ENCODE measurements around the gene OBSL1. TPM values are rescaled to one million over a fixed set of nuclear protein-coding genes. Genes with fewer than 3 reads are reported as not detected.
A peak's percentile ranks its signal among the peaks of the same experiment; 100 is the strongest.

OBSL1 gene
- total RNA-seq, 2 donors from 2014 or later: 9.9 to 13.2 TPM

- Histone ChIP-seq H3K36me3 (peaks cover 6% of the 10 kb centered on the region), H3K4me1 (no peaks in the 10 kb centered on the region), H3K9me3 (no peaks in the 10 kb centered on the region), H3K4me3 (no peak overlapping the region), H3K9ac (ENCODE audit: low read depth in 2 of 2, low read length in 2 of 2) (no peak overlapping the region), H3K27ac (no peak overlapping the region), H3K27me3 (no peaks in the 10 kb centered on the region)
- intact Hi-C loops (cut with DNase I): no loop called here
- no peak for TF ChIP-seq CTCF (IDR thresholded peaks at IDR 0.05)
- DNase-seq: no peak
Measured at GRCh38 chr2:219605607-219605954, 34.2 kb upstream of the OBSL1 start.

GRCh38 chr2:219603771-219604170, 32.4 kb upstream of the OBSL1 start:
- H3K4me1 ChIP-seq: no peaks in the 10 kb centered on the region
- no peak for DNase-seq
- no peak for TF ChIP-seq CTCF (IDR thresholded peaks at IDR 0.05)
- intact Hi-C loops (cut with DNase I): no loop called here
- no peaks in the 10 kb centered on the region for H3K9me3 ChIP-seq
- H3K4me3 ChIP-seq: no peak overlapping the region
- no peak overlapping the region for H3K27ac ChIP-seq
- no peak overlapping the region for H3K9ac ChIP-seq (ENCODE audit: low read depth in 2 of 2, low read length in 2 of 2)
- H3K27me3 ChIP-seq: no peaks in the 10 kb centered on the region
- peaks cover 6% of the 10 kb centered on the region for H3K36me3 ChIP-seq

GRCh38 chr2:219598308-219599078, 27.2 kb upstream of the OBSL1 start:
- TF ChIP-seq CTCF (IDR thresholded peaks at IDR 0.05): no peak
- intact Hi-C loops (cut with DNase I): no loop called here

GRCh38 chr2:219597552-219598307, 26.4 kb upstream of the OBSL1 start, which contains the start of gene STK11IP:
Gene STK11IP, plus strand, starts transcription at chr2:219597857. Its CDS starts 263 bp downstream, at chr2:219598120.
- no peaks in the 10 kb centered on the region for H3K36me3 ChIP-seq
- no peaks in the 10 kb centered on the region for H3K27me3 ChIP-seq
- H3K4me1 ChIP-seq: peaks cover 2% of the 10 kb centered on the region
- no peak for TF ChIP-seq CTCF (IDR thresholded peaks at IDR 0.05)
- intact Hi-C loops (cut with DNase I): no loop called here
- peak within 1 kb of the TSS; percentile 51 for H3K4me3 ChIP-seq
- no peaks in the 10 kb centered on the region for H3K9me3 ChIP-seq
- peak within 1 kb of the TSS; percentile 87 for H3K27ac ChIP-seq
- H3K9ac ChIP-seq (ENCODE audit: low read depth in 2 of 2, low read length in 2 of 2): peak within 1 kb of the TSS; percentile 45 to 73
- peak; percentile 98 for DNase-seq

More at GRCh38 chr2:219598308-219599078, 27.2 kb upstream of the OBSL1 start:
- DNase-seq: no peak
- peaks cover 2% of the 10 kb centered on the region for H3K4me1 ChIP-seq
- H3K36me3 ChIP-seq: no peaks in the 10 kb centered on the region
- peak overlapping the region; percentile 51 for H3K4me3 ChIP-seq
- H3K9ac ChIP-seq (ENCODE audit: low read depth in 2 of 2, low read length in 2 of 2): peak overlapping the region in 1 of 2 donors; percentile 73
- peak overlapping the region; percentile 87 for H3K27ac ChIP-seq
- no peaks in the 10 kb centered on the region for H3K9me3 ChIP-seq
- H3K27me3 ChIP-seq: no peaks in the 10 kb centered on the region

- peaks cover 2% of the 10 kb centered on the region for H3K4me1 ChIP-seq
- H3K27ac ChIP-seq: peak overlapping the region; percentile 87
- intact Hi-C loops (cut with DNase I): no loop called here
- DNase-seq: peak; percentile 21
- H3K9me3 ChIP-seq: no peaks in the 10 kb centered on the region
- H3K9ac ChIP-seq (ENCODE audit: low read depth in 2 of 2, low read length in 2 of 2): peak overlapping the region; percentile 45 to 73
- H3K36me3 ChIP-seq: no peaks in the 10 kb centered on the region
- H3K4me3 ChIP-seq: peak overlapping the region; percentile 51
- H3K27me3 ChIP-seq: no peaks in the 10 kb centered on the region
- TF ChIP-seq CTCF (IDR thresholded peaks at IDR 0.05): no peak
Measured at GRCh38 chr2:219596954-219597551, 25.7 kb upstream of the OBSL1 start.

All from colonic mucosa (tissue), 4 donors.